GM18502 (cell line): ENCODE measurements around the gene TNIP1.

ENCODE experiments used
- ATAC-seq: cut with Tn5 transposase; IDR thresholded peaks from one replicate; pipeline ENCODE4 v1.9.1; 2021; ENCODE audit warnings: mild to moderate bottlenecking; ENCODE audit not compliant: unreplicated experiment, poor library complexity

The TNIP1 gene

GRCh38 chr5:151047814-151048425 lies 32.9 kb downstream of the TNIP1 start:
- peak; percentile 61 for ATAC-seq

- ATAC-seq, result no peak
Observed at GRCh38 chr5:151042453-151043093, 38.3 kb downstream of the TNIP1 start.

- no peak for ATAC-seq
Observed at GRCh38 chr5:151041577-151042268, 39.1 kb downstream of the TNIP1 start.

- no peak for ATAC-seq
Observed at GRCh38 chr5:151040211-151040747, 40.6 kb downstream of the TNIP1 start.

- ATAC-seq, result no peak
Observed at GRCh38 chr5:151039665-151040064, 41.2 kb downstream of the TNIP1 start.

- ATAC-seq, result no peak
Observed at GRCh38 chr5:151038801-151039238, 42.0 kb downstream of the TNIP1 start.

GRCh38 chr5:151038412-151038745 lies 42.5 kb downstream of the TNIP1 start:
- ATAC-seq, result no peak

- ATAC-seq, result no peak
Observed at GRCh38 chr5:151037561-151038411, 43.0 kb downstream of the TNIP1 start.

- ATAC-seq, result no peak
Observed at GRCh38 chr5:151036556-151036955, 44.3 kb downstream of the TNIP1 start.

- no peak for ATAC-seq
Observed at GRCh38 chr5:151034422-151035379, 46.1 kb downstream of the TNIP1 start.

GRCh38 chr5:151033217-151033934 lies 47.5 kb downstream of the TNIP1 start:
- no peak for ATAC-seq

- ATAC-seq, result no peak
Observed at GRCh38 chr5:151031554-151031953, 49.3 kb downstream of the TNIP1 start.

- ATAC-seq, result no peak
Observed at GRCh38 chr5:151030379-151030778, 50.5 kb downstream of the TNIP1 start.

- no peak for ATAC-seq
Observed at GRCh38 chr5:151030056-151030336, 50.8 kb downstream of the TNIP1 start.

- ATAC-seq, result no peak
Observed at GRCh38 chr5:151029179-151030055, 51.4 kb downstream of the TNIP1 start.

- no peak for ATAC-seq
Observed at GRCh38 chr5:151028717-151029116, 52.1 kb downstream of the TNIP1 start.

- no peak for ATAC-seq
Observed at GRCh38 chr5:151027961-151028479, 52.8 kb downstream of the TNIP1 start.

GRCh38 chr5:151026679-151027078 lies 54.2 kb downstream of the TNIP1 start:
- no peak for ATAC-seq
